ENCODE data around the gene GALK2.

DNA sequence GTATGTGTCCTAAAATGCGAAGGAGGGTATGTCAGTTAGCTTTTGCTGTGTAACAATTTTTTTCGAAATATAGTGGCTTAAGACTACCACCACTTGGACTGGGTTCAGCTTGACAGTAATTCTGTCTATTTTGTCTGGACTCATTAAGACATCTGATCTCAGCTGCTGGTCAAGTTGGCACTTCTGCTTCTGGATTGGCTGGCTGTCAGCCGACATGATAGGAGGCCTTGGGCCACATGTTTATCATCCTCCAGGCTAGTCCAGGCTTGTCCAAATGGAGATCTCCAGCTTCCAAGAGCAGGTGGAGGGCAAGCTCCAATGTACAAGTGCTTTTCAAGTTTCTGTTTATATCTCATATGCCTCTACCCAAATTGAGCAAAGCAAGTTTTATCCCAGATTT is 95.9 kb downstream of the GALK2 start:
- TF ChIP-seq, protein P1, sequence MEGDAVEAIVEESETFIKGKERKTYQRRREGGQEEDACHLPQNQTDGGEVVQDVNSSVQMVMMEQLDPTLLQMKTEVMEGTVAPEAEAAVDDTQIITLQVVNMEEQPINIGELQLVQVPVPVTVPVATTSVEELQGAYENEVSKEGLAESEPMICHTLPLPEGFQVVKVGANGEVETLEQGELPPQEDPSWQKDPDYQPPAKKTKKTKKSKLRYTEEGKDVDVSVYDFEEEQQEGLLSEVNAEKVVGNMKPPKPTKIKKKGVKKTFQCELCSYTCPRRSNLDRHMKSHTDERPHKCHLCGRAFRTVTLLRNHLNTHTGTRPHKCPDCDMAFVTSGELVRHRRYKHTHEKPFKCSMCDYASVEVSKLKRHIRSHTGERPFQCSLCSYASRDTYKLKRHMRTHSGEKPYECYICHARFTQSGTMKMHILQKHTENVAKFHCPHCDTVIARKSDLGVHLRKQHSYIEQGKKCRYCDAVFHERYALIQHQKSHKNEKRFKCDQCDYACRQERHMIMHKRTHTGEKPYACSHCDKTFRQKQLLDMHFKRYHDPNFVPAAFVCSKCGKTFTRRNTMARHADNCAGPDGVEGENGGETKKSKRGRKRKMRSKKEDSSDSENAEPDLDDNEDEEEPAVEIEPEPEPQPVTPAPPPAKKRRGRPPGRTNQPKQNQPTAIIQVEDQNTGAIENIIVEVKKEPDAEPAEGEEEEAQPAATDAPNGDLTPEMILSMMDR (IDR thresholded peaks at IDR 0.05; ENCODE audit: poor library complexity) = no peak
- no peak for TF ChIP-seq EZH2phosphoT487 (IDR thresholded peaks at IDR 0.05; ENCODE audit: low read depth, severe bottlenecking, unreplicated experiment)

Measured in hepatocyte (in vitro differentiated cells).